ENCODE data around the gene DIS3L2.

GRCh38 chr2:232330068-232330999, 368.8 kb downstream of the DIS3L2 start:
- TF ChIP-seq, protein P1, sequence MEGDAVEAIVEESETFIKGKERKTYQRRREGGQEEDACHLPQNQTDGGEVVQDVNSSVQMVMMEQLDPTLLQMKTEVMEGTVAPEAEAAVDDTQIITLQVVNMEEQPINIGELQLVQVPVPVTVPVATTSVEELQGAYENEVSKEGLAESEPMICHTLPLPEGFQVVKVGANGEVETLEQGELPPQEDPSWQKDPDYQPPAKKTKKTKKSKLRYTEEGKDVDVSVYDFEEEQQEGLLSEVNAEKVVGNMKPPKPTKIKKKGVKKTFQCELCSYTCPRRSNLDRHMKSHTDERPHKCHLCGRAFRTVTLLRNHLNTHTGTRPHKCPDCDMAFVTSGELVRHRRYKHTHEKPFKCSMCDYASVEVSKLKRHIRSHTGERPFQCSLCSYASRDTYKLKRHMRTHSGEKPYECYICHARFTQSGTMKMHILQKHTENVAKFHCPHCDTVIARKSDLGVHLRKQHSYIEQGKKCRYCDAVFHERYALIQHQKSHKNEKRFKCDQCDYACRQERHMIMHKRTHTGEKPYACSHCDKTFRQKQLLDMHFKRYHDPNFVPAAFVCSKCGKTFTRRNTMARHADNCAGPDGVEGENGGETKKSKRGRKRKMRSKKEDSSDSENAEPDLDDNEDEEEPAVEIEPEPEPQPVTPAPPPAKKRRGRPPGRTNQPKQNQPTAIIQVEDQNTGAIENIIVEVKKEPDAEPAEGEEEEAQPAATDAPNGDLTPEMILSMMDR (IDR thresholded peaks at IDR 0.05), result no peak
- no peak for TF ChIP-seq POLR2A (IDR thresholded peaks at IDR 0.05)
